ENCODE measurements around the gene CA4. TPM values are rescaled to one million over a fixed set of nuclear protein-coding genes. Genes with fewer than 3 reads are reported as not detected.

The CA4 gene
- total RNA-seq, 4 donors from 2014 or later, result 0.45 to 1.3 (median 1.1) TPM; not detected in 1

DNA sequence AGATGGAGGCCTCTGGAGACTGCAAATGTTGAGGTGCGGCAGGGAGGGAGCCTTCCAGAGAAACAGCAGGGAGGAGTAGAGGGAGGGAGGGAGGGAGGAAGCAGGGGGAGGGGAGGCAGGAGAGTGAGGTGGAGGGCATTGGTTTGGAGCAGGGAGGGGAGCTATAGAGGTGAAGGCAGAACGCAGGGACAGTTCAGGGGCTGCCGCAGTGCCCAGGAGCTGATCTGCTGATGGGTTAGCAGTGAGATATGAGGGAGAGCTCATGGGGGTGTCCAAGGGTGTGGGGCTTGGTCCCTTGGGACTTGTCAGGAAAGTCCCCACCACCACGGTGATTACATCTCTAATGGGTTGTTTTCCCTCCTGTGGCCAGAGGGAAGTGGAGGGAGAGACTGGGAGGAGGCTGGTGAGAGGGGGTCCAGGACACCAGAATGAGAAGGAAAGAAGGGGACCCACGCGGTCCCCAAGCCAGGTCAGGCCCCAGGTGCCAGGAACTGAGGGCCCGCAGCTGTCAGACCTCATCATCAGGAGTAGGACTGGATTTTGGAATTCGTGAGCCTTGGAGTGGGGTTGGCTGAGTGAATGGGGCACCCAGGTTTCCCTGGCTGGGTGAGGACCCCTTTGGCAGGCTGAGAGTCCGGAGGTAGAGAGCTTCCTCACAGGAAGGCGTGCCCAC, 11.2 kb downstream of the CA4 start:
- no peak for DNase-seq
- Histone ChIP-seq H3K4me3 (no peak overlapping the region), H3K27ac (no peak overlapping the region), H3K9me3 (no peaks in the 10 kb centered on the region), H3K4me1 (peaks cover 0 to 14% (median 0%) of the 10 kb centered on the region in 3 donors), H3K27me3 (peaks cover 0 to 76% (median 0%) of the 10 kb centered on the region in 4 donors), H3K36me3 (no peaks in the 10 kb centered on the region)
- intact Hi-C loops (cut with DNase I), result no loop called here
- WGBS, 2 donors, result 52 to 61% methylated on average over 8 to 9 of the region's 10 CpGs
- TF ChIP-seq, protein P1, sequence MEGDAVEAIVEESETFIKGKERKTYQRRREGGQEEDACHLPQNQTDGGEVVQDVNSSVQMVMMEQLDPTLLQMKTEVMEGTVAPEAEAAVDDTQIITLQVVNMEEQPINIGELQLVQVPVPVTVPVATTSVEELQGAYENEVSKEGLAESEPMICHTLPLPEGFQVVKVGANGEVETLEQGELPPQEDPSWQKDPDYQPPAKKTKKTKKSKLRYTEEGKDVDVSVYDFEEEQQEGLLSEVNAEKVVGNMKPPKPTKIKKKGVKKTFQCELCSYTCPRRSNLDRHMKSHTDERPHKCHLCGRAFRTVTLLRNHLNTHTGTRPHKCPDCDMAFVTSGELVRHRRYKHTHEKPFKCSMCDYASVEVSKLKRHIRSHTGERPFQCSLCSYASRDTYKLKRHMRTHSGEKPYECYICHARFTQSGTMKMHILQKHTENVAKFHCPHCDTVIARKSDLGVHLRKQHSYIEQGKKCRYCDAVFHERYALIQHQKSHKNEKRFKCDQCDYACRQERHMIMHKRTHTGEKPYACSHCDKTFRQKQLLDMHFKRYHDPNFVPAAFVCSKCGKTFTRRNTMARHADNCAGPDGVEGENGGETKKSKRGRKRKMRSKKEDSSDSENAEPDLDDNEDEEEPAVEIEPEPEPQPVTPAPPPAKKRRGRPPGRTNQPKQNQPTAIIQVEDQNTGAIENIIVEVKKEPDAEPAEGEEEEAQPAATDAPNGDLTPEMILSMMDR (IDR thresholded peaks at IDR 0.05), result no peak
- TF ChIP-seq POLR2A (IDR thresholded peaks at IDR 0.05), result no peak

DNA sequence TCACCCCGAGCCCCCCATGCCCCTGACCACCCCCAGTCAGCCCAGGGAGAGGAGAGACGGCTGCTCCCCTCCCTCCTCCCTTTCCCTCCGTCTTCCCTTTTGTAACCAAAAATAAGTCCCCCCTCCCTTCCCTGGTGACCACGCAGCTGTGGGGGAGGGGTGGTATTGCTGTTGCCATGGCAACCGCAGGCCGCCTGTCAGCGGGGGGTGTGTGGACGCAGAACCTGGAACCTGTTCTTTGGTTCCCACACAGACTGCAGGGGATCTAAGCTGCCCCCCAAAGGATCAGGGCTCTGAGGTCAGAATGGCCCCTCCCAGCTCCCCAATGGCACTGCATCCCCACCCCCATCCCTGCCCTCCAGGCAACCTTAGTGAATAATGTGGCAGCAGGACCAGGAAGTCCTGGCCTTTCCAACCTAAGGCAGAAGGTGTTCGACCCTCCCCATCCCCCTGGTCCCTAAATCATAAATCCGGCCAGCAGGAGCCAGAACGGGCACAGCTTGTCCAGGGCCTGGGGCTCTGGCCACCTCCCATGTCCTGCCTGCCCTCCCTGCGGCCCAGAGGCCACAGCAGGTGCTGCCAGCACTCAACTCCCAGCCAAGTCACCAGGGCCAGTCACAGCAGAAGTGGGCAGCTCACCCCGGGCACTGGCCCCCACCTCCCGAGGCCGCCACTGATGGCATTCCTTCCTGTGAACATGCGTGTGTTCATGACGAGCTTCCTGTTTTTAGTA, 12.0 kb downstream of the CA4 start:
- intact Hi-C loops (cut with DNase I), result no loop called here
- Histone ChIP-seq H3K9me3 (no peaks in the 10 kb centered on the region), H3K4me1 (peaks cover 0 to 14% (median 0%) of the 10 kb centered on the region in 3 donors), H3K27me3 (peaks cover 0 to 75% (median 0%) of the 10 kb centered on the region in 4 donors), H3K4me3 (no peak overlapping the region), H3K36me3 (no peaks in the 10 kb centered on the region), H3K27ac (no peak overlapping the region)
- DNase-seq, result no peak
- no peak for TF ChIP-seq POLR2A (IDR thresholded peaks at IDR 0.05)
- TF ChIP-seq, protein P1 (IDR thresholded peaks at IDR 0.05), result no peak
- WGBS, 2 donors, result 58 to 63% methylated on average over 5 to 6 of the region's 17 CpGs

DNA sequence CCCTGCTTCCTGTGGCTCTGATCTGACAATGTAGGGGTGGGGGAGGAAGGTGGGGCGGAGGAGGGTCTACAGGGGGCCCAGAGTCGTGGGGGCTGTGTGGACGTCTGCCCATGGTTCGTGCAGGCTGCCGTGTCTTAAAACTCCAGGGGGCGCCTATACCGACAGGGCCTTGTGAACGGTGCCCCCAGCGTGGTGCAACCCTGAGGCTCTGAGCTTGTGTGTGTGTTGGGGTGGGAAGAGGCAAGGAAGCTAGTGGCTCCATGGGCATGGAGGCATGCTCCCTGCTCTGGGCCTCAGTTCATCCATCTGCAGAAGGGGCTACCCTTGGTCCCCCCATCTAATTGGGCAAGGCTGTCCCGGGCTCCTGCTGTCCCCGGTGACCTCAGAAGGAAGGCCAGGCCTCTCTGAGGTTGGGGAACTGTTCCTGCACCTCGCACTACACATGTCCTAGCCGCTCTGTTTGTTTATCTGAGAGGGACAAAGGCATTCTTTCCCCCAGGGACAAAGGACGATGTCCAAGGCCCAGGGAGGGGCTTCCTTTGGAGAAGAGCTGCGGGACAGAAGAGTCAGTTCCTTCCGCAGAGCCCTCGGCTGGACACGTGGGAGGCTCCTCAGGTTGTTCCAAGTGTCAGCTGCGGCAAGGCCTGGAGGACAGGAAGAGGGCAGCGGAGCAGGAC, 13.5 kb downstream of the CA4 start:
- intact Hi-C loops (cut with DNase I), result no loop called here
- no peak for TF ChIP-seq POLR2A (IDR thresholded peaks at IDR 0.05)
- Histone ChIP-seq H3K27me3 (peaks cover 0 to 61% (median 0%) of the 10 kb centered on the region in 4 donors), H3K9me3 (no peaks in the 10 kb centered on the region), H3K4me1 (peaks cover 0 to 14% (median 0%) of the 10 kb centered on the region in 3 donors), H3K36me3 (no peaks in the 10 kb centered on the region), H3K4me3 (no peak overlapping the region), H3K27ac (no peak overlapping the region)
- no peak for DNase-seq
- 45 to 70% methylated on average over 2 to 13 of the region's 20 CpGs for WGBS, 2 donors

DNA sequence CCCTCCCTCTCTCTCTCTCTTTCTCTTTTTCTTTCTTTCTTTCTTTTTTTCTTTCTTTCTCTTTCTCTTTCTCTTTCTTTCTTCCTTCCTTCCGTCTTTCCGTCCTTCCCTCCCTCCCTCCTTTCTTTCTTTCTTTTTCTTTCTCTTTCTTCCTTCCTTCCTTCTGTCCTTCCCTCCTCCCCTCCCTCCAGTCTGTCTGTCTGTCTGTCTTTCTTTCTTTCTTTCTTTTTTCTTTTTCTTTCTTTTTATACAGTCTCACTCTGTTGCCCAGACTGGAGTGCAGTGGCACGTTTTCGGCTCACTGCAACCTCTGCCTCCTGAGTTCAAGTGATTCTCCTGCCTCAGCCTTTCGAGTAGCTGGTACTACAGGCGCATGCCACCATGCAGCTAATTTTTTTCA, 14.4 kb downstream of the CA4 start:
- no peak overlapping the region for H3K4me3 ChIP-seq
- 65 to 67% methylated on average over 6 of the region's 6 CpGs for WGBS, 2 donors
- peaks cover 0 to 14% (median 0%) of the 10 kb centered on the region in 3 donors for H3K4me1 ChIP-seq
- H3K27ac ChIP-seq, result no peak overlapping the region
- no peak for DNase-seq
- TF ChIP-seq POLR2A (IDR thresholded peaks at IDR 0.05), result no peak
- TF ChIP-seq, protein P1 (IDR thresholded peaks at IDR 0.05), result no peak
- H3K36me3 ChIP-seq, result no peaks in the 10 kb centered on the region
- no peaks in the 10 kb centered on the region for H3K9me3 ChIP-seq
- intact Hi-C loops (cut with DNase I), result no loop called here
- peaks cover 0 to 51% (median 0%) of the 10 kb centered on the region in 4 donors for H3K27me3 ChIP-seq

DNA sequence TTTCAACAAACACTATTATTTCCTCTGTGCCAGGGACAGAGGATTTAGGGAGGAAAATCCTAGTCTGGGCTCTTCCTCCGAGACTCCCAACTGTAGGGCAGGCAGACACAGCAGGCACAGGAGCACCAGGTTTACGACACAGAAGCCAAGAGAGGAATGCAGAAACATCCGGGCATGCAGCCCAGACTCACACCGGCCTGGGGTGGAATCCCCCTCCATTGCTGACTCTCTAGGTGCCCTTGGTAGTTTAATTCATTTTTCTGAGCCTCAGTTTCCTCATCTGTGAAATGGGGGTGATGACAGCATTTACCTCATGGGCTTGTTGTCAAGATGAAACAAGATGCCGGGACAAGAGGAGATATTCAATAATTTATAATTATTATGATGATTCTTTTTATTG, 14.9 kb downstream of the CA4 start:
- H3K36me3 ChIP-seq, result no peaks in the 10 kb centered on the region
- 21 to 42% methylated on average over 5 of the region's 5 CpGs for WGBS, 2 donors
- no peak overlapping the region for H3K4me3 ChIP-seq
- H3K27ac ChIP-seq, result no peak overlapping the region
- no peak for DNase-seq
- H3K9me3 ChIP-seq, result no peaks in the 10 kb centered on the region
- TF ChIP-seq, protein P1 (IDR thresholded peaks at IDR 0.05), result no peak
- TF ChIP-seq POLR2A (IDR thresholded peaks at IDR 0.05), result no peak
- intact Hi-C loops (cut with DNase I), result no loop called here
- H3K4me1 ChIP-seq, result peaks cover 0 to 16% (median 0%) of the 10 kb centered on the region in 3 donors
- H3K27me3 ChIP-seq, result peaks cover 0 to 46% (median 0%) of the 10 kb centered on the region in 4 donors
